ENCODE measurements around the gene LRP6. TPM values are rescaled to one million over a fixed set of nuclear protein-coding genes. Genes with fewer than 3 reads are reported as not detected.

Gene LRP6
- total and polyA plus RNA-seq, 2 donors (not counting 1 experiment from before 2014, with no cell fraction given), result 21.0 to 39.3 TPM

DNA sequence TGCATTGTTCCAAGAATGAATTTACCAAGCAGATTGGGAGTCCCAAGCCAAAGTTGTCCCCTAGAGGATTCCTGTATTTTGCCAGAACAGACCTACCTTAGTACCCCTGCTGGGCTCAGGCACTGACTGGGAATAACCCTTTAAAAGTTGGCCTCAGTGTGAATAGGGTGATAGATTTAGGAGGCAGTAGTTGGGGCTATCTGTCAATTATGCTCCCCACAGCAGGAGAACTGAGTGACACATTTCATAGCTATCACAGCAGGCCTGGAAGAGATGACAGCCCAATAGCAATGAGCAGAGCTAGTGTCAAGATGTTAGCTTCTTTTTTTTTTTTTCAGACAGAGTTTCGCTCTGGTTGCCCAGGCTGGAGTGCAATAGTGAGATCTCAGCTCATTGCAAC lies 14.3 kb upstream of the LRP6 start:
- Histone ChIP-seq H2AFZ (ENCODE audit: low read length) (no peak overlapping the region), H3K4me1 (ENCODE audit: control insufficient read depth, extremely low read depth, insufficient read depth, low read length) (peaks cover 3% of the 10 kb centered on the region), H3K9me3 (ENCODE audit: control insufficient read depth, insufficient read depth, low read depth, low read length) (no peaks in the 10 kb centered on the region), H3K27ac (ENCODE audit: insufficient read depth, low read length) (no peak overlapping the region), H3K4me3 (replicated peaks in 1 of 4; ENCODE audit: control extremely low read depth in 1 of 4, insufficient read depth in 1 of 4, low read depth in 3 of 4, low read length in 4 of 4) (no peak overlapping the region), H4K20me1 (ENCODE audit: control insufficient read depth, extremely low read depth, insufficient read depth, low read length) (no peaks in the 10 kb centered on the region), H3K9ac (ENCODE audit: insufficient read depth, low read length) (no peak overlapping the region), H3K4me2 (ENCODE audit: extremely low read depth, insufficient read depth, low read length) (no peak overlapping the region), H3K36me3 (ENCODE audit: control insufficient read depth, insufficient read depth, low read length) (no peaks in the 10 kb centered on the region), H3K27me3 (ENCODE audit: control insufficient read depth, insufficient read depth, low read length) (no peaks in the 10 kb centered on the region), H3K79me2 (ENCODE audit: control insufficient read depth, insufficient read depth, low read length) (no peaks in the 10 kb centered on the region)
- TF ChIP-seq CTCF (conservative IDR thresholded peaks at IDR 0.05 in 1 of 2, IDR thresholded peaks at IDR 0.05 in 1 of 2; ENCODE audit: low read depth in 1 of 2, low read length in 2 of 2) (no peak), EZH2 (IDR thresholded peaks at IDR 0.05; ENCODE audit: low read length, missing control alignments) (no peak)
- no peak for DNase-seq (ENCODE audit: low read depth in 2 of 2)

- Histone ChIP-seq H3K4me1 (ENCODE audit: control insufficient read depth, extremely low read depth, insufficient read depth, low read length) (peaks cover 3% of the 10 kb centered on the region), H3K36me3 (ENCODE audit: control insufficient read depth, insufficient read depth, low read length) (no peaks in the 10 kb centered on the region), H3K27ac (ENCODE audit: insufficient read depth, low read length) (no peak overlapping the region), H3K4me2 (ENCODE audit: extremely low read depth, insufficient read depth, low read length) (no peak overlapping the region), H3K4me3 (replicated peaks in 1 of 4; ENCODE audit: control extremely low read depth in 1 of 4, insufficient read depth in 1 of 4, low read depth in 3 of 4, low read length in 4 of 4) (no peak overlapping the region), H3K27me3 (ENCODE audit: control insufficient read depth, insufficient read depth, low read length) (no peaks in the 10 kb centered on the region), H4K20me1 (ENCODE audit: control insufficient read depth, extremely low read depth, insufficient read depth, low read length) (no peaks in the 10 kb centered on the region), H3K79me2 (ENCODE audit: control insufficient read depth, insufficient read depth, low read length) (no peaks in the 10 kb centered on the region), H3K9ac (ENCODE audit: insufficient read depth, low read length) (no peak overlapping the region), H3K9me3 (ENCODE audit: control insufficient read depth, insufficient read depth, low read depth, low read length) (no peaks in the 10 kb centered on the region), H2AFZ (ENCODE audit: low read length) (no peak overlapping the region)
- peak; percentile 30 to 77 for DNase-seq (ENCODE audit: low read depth in 2 of 2)
- no peak for TF ChIP-seq EZH2 (IDR thresholded peaks at IDR 0.05; ENCODE audit: low read length, missing control alignments)
- no peak for TF ChIP-seq CTCF (conservative IDR thresholded peaks at IDR 0.05 in 1 of 2, IDR thresholded peaks at IDR 0.05 in 1 of 2; ENCODE audit: low read depth in 1 of 2, low read length in 2 of 2)
Observed at GRCh38 chr12:12278899-12279298, 12.1 kb upstream of the LRP6 start.

GRCh38 chr12:12275874-12276273 lies 9.0 kb upstream of the LRP6 start:
- Histone ChIP-seq H3K4me3 (replicated peaks in 1 of 4; ENCODE audit: control extremely low read depth in 1 of 4, insufficient read depth in 1 of 4, low read depth in 3 of 4, low read length in 4 of 4) (no peak overlapping the region), H3K36me3 (ENCODE audit: control insufficient read depth, insufficient read depth, low read length) (no peaks in the 10 kb centered on the region), H3K27ac (ENCODE audit: insufficient read depth, low read length) (no peak overlapping the region), H3K79me2 (ENCODE audit: control insufficient read depth, insufficient read depth, low read length) (no peaks in the 10 kb centered on the region), H2AFZ (ENCODE audit: low read length) (no peak overlapping the region), H3K9ac (ENCODE audit: insufficient read depth, low read length) (no peak overlapping the region), H3K9me3 (ENCODE audit: control insufficient read depth, insufficient read depth, low read depth, low read length) (no peaks in the 10 kb centered on the region), H4K20me1 (ENCODE audit: control insufficient read depth, extremely low read depth, insufficient read depth, low read length) (no peaks in the 10 kb centered on the region), H3K27me3 (ENCODE audit: control insufficient read depth, insufficient read depth, low read length) (no peaks in the 10 kb centered on the region), H3K4me1 (ENCODE audit: control insufficient read depth, extremely low read depth, insufficient read depth, low read length) (peaks cover 5% of the 10 kb centered on the region), H3K4me2 (ENCODE audit: extremely low read depth, insufficient read depth, low read length) (no peak overlapping the region)
- no peak for DNase-seq (ENCODE audit: low read depth in 2 of 2)
- TF ChIP-seq EZH2 (IDR thresholded peaks at IDR 0.05; ENCODE audit: low read length, missing control alignments) (no peak), CTCF (conservative IDR thresholded peaks at IDR 0.05 in 1 of 2, IDR thresholded peaks at IDR 0.05 in 1 of 2; ENCODE audit: low read depth in 1 of 2, low read length in 2 of 2) (no peak)
